Gastrocnemius medialis (tissue), 4 donors: ENCODE results near the gene NKD1.

ENCODE experiments used
- CTCF ChIP-seq, 5 experiments: fragments of 450-650 bp in 3 of 5; fragments of 200-600 bp in 2 of 5; sonication (generic) in 2 of 5; IDR thresholded peaks in 4 of 5; conservative IDR thresholded peaks in 1 of 5; 1 replicate in 4 of 5; 2 replicates in 1 of 5; pipeline ENCODE4 v1.5.1; 2016 to 2019; ENCODE audit warnings: antibody characterized with exemption in 5 of 5, mild to moderate bottlenecking in 3 of 5, moderate library complexity in 3 of 5
- POLR2A ChIP-seq, 2 donors: fragments of 450-650 bp; IDR thresholded peaks; one replicate each; pipeline ENCODE4 v1.6.1; 2017; ENCODE audit warnings: antibody characterized with exemption in 2 of 2, mild to moderate bottlenecking in 2 of 2, moderate library complexity in 2 of 2

GRCh38 chr16:50604610-50605009 is 56.4 kb downstream of the NKD1 start:
- no peak for TF ChIP-seq CTCF (IDR thresholded peaks at IDR 0.05 in 4 of 5, conservative IDR thresholded peaks at IDR 0.05 in 1 of 5)
- TF ChIP-seq POLR2A (IDR thresholded peaks at IDR 0.05): no peak
